Liver (tissue), 3 donors: ENCODE measurements around the gene CERS4.
A peak's percentile ranks its signal among the peaks of the same experiment; 100 is the strongest.

Source experiments
- CTCF ChIP-seq: fragments of 150-350 bp; IDR thresholded peaks from 2 replicates; pipeline ENCODE4 v1.5.1; 2017; ENCODE audit warnings: improper control_type of control experiment, low read depth, low read length; ENCODE audit not compliant: missing input control
- GABPA ChIP-seq, 2 donors: IDR thresholded peaks in 1 of 2; conservative IDR thresholded peaks in 1 of 2; 2 replicates each; pipeline ENCODE4 v1.6.1; 2016; ENCODE audit warnings: antibody characterized with exemption in 2 of 2, mild to moderate bottlenecking in 1 of 2, moderate library complexity in 1 of 2
- HNF4A ChIP-seq, 2 donors: conservative IDR thresholded peaks; 2 replicates each; pipeline ENCODE4 v1.6.1; 2016; ENCODE audit warnings: antibody characterized with exemption in 2 of 2, mild to moderate bottlenecking in 2 of 2
- JUND ChIP-seq, 2 donors: IDR thresholded peaks; 2 replicates each; pipeline ENCODE4 v1.6.1; 2016; ENCODE audit warnings: antibody characterized with exemption in 2 of 2
- RAD21 ChIP-seq, 2 donors: IDR thresholded peaks; 2 replicates each; pipeline ENCODE4 v1.6.1; 2016; ENCODE audit warnings: antibody characterized with exemption in 2 of 2, mild to moderate bottlenecking in 2 of 2
- REST ChIP-seq: IDR thresholded peaks from 2 replicates; pipeline ENCODE4 v1.6.1; 2016; ENCODE audit warnings: antibody characterized with exemption, mild to moderate bottlenecking
- RXRA ChIP-seq, 2 donors: IDR thresholded peaks; 2 replicates each; pipeline ENCODE4 v1.6.1; 2017 to 2018; ENCODE audit warnings: antibody characterized with exemption in 2 of 2, mild to moderate bottlenecking in 1 of 2
- TAF1 ChIP-seq: conservative IDR thresholded peaks from 2 replicates; pipeline ENCODE4 v1.6.1; 2016; ENCODE audit warnings: antibody characterized with exemption, mild to moderate bottlenecking
- YY1 ChIP-seq: IDR thresholded peaks from 2 replicates; pipeline ENCODE4 v1.6.1; 2016; ENCODE audit warnings: antibody characterized with exemption, mild to moderate bottlenecking
- TF ChIP-seq, protein P1 (sequence below): IDR thresholded peaks from 2 replicates; pipeline ENCODE4 v1.6.1; 2016; ENCODE audit warnings: antibody characterized with exemption
- donor health status: healthy.
- donor health status: healthy.

DNA sequence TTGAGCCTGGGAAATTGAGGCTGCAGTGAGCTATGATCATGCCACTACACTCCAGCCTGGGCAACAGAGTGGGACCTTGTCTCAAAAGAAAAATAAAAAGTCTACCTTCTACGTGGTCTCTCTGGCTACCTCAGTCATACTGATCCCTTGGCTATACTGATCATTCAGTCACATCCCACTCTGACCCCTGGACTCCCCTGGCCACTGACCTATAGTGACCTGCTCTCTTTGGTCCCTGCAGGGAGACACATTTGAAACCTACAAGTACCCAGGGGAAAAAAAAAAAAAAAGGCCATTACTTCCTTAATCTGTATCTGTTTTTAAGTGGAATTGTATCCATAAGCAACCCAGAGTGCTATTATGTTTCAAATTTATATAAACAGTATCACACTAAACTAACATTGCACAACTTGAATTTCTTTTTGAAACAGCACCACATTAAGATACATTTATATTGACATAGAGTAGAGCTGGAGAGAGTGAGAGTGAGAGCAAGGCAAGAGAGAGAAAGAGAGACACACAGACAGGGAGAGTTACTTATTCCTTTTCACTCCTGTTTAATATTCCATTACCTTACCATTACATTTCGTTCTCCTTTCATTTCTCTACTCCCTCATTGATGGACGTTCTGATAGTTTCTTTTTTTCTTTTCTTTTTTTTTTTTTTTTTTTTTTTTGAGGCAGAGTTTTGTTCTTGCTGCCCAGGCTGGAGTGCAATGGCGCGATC is 23.7 kb upstream of the CERS4 start:
- TF ChIP-seq CTCF (no peak), YY1 (no peak), TAF1 (no peak), RAD21 (IDR thresholded peaks at IDR 0.05) (no peak), REST (no peak), JUND (IDR thresholded peaks at IDR 0.05) (no peak), GABPA (IDR thresholded peaks at IDR 0.05 in 1 of 2, conservative IDR thresholded peaks at IDR 0.05 in 1 of 2) (no peak), RXRA (IDR thresholded peaks at IDR 0.05) (peak in 1 of 2 donors; percentile 46), HNF4A (conservative IDR thresholded peaks at IDR 0.05) (peak in 1 of 2 donors; percentile 41)
- TF ChIP-seq, protein P1, sequence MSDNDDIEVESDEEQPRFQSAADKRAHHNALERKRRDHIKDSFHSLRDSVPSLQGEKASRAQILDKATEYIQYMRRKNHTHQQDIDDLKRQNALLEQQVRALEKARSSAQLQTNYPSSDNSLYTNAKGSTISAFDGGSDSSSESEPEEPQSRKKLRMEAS = no peak
